GM19043 (cell line): ENCODE data around the gene CUBN.

Source experiments
- ATAC-seq: cut with Tn5 transposase; IDR thresholded peaks from one replicate; pipeline ENCODE4 v1.9.1; 2021; ENCODE audit warnings: low read depth; ENCODE audit not compliant: unreplicated experiment

CUBN gene

GRCh38 chr10:16960551-16960950 lies 169.1 kb downstream of the CUBN start:
- no peak for ATAC-seq

DNA sequence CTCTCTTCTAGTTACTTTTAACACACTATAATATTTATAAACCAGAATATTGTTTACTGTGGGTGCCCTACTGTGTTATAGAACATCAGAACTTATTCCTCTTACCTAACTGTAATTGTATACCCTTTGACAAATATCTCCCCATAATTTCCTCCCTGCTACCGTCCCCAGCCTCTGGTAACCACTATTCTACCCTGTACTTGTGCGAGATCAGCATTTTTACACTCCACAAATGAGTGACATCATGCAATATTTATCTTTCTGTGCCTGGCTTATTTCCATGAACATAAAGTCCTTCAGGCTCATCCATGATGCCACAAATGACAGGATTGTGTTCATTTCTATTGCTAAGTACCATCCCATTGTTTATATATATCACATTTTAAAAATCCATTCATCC lies 172.6 kb downstream of the CUBN start:
- no peak for ATAC-seq

GRCh38 chr10:16954280-16955030 lies 175.2 kb downstream of the CUBN start:
- ATAC-seq, result no peak

- ATAC-seq, result no peak
Measured at GRCh38 chr10:16953270-16953669, 176.3 kb downstream of the CUBN start.

GRCh38 chr10:16952610-16953009 lies 177.0 kb downstream of the CUBN start:
- ATAC-seq, result no peak

DNA sequence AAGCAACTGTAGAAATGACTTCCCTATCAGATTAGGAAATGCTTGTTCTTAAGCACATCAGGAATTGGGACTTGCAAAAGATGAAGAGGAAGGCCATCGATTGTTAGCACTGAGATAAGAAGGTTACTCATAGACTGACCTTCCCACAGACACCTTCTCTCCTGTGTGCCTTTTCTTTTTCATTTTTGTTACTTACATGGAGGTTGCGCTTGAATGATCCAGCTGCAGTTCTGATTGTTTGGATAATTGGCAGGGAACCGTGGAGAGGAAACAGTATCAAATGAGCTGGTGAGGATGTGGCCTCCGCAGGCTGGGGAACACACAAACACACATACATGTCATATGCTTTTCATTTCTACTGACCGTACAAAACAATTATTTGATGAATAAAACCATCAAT lies 177.5 kb downstream of the CUBN start:
- no peak for ATAC-seq

GRCh38 chr10:16950656-16951601 lies 178.7 kb downstream of the CUBN start:
- ATAC-seq, result no peak

GRCh38 chr10:16949816-16950215 lies 179.8 kb downstream of the CUBN start:
- ATAC-seq, result no peak

- ATAC-seq, result no peak
Measured at GRCh38 chr10:16948361-16948760, 181.2 kb downstream of the CUBN start.

- no peak for ATAC-seq
Measured at GRCh38 chr10:16947069-16947468, 182.5 kb downstream of the CUBN start.

DNA sequence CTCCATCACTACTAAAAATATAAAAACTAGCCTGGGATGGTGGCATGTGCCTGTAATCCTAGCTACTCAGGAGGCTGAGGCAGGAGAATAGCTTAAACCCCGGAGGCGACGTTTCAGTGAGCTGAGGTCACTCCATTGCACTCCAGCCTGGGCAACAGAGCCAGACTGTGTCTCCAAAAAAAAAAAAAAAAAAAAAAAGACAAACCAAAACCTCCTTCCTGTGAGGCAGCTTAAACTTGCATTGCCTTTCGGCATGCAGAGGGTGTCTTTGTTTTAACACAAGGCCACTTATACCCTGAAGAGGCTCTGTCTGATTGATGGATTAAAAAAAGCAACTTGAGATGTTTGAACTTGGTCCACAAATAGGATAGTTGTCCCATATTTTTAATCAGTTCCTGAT lies 184.0 kb downstream of the CUBN start:
- ATAC-seq, result no peak

GRCh38 chr10:16944986-16945385 lies 184.6 kb downstream of the CUBN start:
- ATAC-seq, result no peak

DNA sequence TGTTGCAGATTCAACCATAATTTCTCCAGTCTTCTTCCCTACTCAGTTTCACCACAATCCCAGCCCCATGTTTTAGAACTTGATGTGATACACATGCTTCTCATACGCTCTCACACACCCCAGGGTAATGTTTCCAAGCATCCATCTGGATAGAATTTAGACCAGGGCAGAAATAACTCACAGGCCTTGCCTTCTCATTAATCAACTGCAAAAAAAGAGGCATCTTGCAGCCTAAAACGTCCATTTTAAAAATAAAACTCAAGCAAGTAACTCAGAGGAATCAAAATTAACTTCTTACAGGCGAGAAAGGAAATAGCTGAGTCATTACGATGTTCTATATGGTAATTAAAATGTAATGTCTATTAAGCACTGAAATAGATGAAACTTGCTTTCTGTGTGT lies 185.2 kb downstream of the CUBN start:
- ATAC-seq, result no peak

- ATAC-seq, result no peak
Measured at GRCh38 chr10:16943295-16944285, 186.0 kb downstream of the CUBN start.

DNA sequence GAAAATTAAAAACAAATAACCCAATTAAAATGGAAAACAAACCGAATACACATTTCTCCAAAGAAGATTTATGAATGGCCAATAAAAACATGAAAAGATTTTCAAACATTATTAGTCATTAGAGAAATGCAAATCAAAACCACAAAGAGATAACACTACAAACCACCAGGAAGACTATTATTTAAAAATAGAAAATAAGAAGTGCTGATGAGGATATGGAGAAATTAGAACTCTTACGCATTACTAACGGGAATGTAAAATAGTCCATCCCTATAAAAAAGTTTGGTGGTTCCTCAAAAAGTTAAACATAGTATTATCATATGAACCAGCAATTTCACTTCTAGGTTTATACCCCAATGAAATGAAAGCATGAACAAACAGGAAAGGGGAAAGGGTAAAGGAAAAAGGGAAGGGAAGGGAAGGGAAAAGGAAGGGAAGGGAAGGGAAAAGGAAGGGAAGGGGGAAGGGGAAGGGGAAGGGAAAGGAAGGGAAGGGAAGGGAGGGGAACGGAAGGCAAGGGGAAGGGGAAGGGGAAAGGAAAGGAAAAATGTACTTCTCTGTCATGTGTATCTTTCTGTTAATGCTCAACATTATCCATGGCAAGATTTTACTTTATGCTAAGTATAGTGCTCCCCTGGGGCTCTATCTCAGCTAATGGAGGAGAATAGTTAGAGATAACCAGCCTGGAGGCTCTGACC lies 187.1 kb downstream of the CUBN start:
- no peak for ATAC-seq

- no peak for ATAC-seq
Measured at GRCh38 chr10:16941870-16942269, 187.7 kb downstream of the CUBN start.

DNA sequence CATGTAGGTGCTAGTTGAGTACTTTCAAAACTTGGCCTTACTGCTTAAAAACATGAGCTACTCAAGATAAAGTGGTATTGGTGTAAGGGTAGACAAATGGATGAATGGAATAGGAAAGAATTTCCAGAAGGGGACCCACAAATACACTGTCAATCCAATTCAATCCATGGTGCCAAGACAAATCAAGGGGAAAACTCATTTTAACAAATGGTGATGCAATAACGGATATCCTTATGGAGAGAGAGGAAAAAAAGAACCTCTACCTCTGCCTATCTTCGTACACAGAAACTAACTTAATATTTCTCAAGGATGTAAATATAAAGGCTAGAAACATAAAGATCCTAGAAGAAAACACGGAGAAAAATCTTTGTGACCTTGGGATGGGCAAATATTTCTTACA lies 188.5 kb downstream of the CUBN start:
- no peak for ATAC-seq

- ATAC-seq, result no peak
Measured at GRCh38 chr10:16938952-16939351, 190.7 kb downstream of the CUBN start.

DNA sequence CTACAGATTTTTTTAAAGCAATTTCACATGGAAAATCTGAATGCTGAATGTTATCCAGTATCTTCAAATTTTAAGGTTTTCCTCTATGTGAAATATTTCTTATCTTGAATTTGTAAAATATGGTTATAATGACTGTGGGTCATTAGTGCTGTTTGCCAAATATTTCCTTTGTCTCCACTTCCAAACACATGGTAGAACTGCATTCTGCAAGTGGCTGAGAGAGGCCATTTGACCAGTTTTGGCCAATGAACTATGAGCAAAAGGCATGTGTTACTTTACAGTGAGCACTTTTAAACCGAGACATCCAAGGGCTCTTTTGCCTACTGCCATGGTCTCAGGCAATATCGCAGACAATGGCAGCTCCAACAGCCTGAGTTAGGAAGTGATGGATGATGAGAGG lies 195.2 kb downstream of the CUBN start:
- no peak for ATAC-seq

GRCh38 chr10:16933783-16934182 lies 195.8 kb downstream of the CUBN start:
- ATAC-seq, result no peak
